NCI-H2107 treated with DMSO at 0.1 percent for 48 hours (cell line): ENCODE data around the gene EFEMP1.

ENCODE experiments used
- DNase-seq: peaks from one replicate; lab custom pipeline; 2025; ENCODE audit not compliant: unreplicated experiment; lab: John Stamatoyannopoulos, UW

The EFEMP1 gene

GRCh38 chr2:55923091-55923981, at the start of gene EFEMP1:
Gene EFEMP1 (minus strand): TSS chr2:55923782. CDS start chr2:55922440, 1,342 bp downstream.
- no peak for DNase-seq

GRCh38 chr2:55970500-55970899, 46.9 kb upstream of the EFEMP1 start:
- DNase-seq: no peak

- no peak for DNase-seq
These were observed 45.4 kb upstream of the EFEMP1 start for GRCh38 chr2:55968941-55969340.

- DNase-seq: no peak
These were observed 43.0 kb upstream of the EFEMP1 start for GRCh38 chr2:55966401-55967118.

- DNase-seq: no peak
These were observed 42.4 kb upstream of the EFEMP1 start for GRCh38 chr2:55965966-55966365.

GRCh38 chr2:55965276-55965675, 41.7 kb upstream of the EFEMP1 start:
- DNase-seq: no peak

GRCh38 chr2:55962915-55963314, 39.3 kb upstream of the EFEMP1 start:
- DNase-seq: no peak

GRCh38 chr2:55961318-55961911, 37.8 kb upstream of the EFEMP1 start:
- DNase-seq: peak; percentile 37

GRCh38 chr2:55958756-55959155, 35.2 kb upstream of the EFEMP1 start:
- no peak for DNase-seq

GRCh38 chr2:55957142-55957541, 33.6 kb upstream of the EFEMP1 start:
- no peak for DNase-seq

- DNase-seq: no peak
These were observed 30.9 kb upstream of the EFEMP1 start for GRCh38 chr2:55954306-55955035.

GRCh38 chr2:55952415-55952814, 28.8 kb upstream of the EFEMP1 start:
- DNase-seq: no peak

- no peak for DNase-seq
These were observed 28.0 kb upstream of the EFEMP1 start for GRCh38 chr2:55951533-55951932.

GRCh38 chr2:55949613-55950012, 26.0 kb upstream of the EFEMP1 start:
- DNase-seq: no peak

GRCh38 chr2:55949211-55949610, 25.6 kb upstream of the EFEMP1 start:
- no peak for DNase-seq

- no peak for DNase-seq
These were observed 24.8 kb upstream of the EFEMP1 start for GRCh38 chr2:55948176-55948923.

GRCh38 chr2:55947752-55948151, 24.2 kb upstream of the EFEMP1 start:
- no peak for DNase-seq

- no peak for DNase-seq
These were observed 23.2 kb upstream of the EFEMP1 start for GRCh38 chr2:55946793-55947192.

- no peak for DNase-seq
These were observed 19.9 kb upstream of the EFEMP1 start for GRCh38 chr2:55943466-55943865.

- no peak for DNase-seq
These were observed 12.8 kb upstream of the EFEMP1 start for GRCh38 chr2:55936351-55936750.
